Panc1 (cell line): Measurements from ENCODE around the gene ADK.

Source experiments
- CTCF ChIP-seq: fragments of 450-650 bp; IDR thresholded peaks from 2 replicates; pipeline ENCODE4 v1.5.1; 2017; ENCODE audit warnings: mild to moderate bottlenecking
- POLR2AphosphoS5 ChIP-seq: IDR thresholded peaks from 2 replicates; pipeline ENCODE4 v1.6.1; 2012; ENCODE audit warnings: mild to moderate bottlenecking, low read depth, low read length, moderate library complexity
- TCF7L2 ChIP-seq: IDR thresholded peaks from 2 replicates; pipeline ENCODE4 v1.6.1; 2011; ENCODE audit warnings: mild to moderate bottlenecking, low read depth, low read length, inconsistent platforms

GRCh38 chr10:74263996-74264395, 113.0 kb downstream of the ADK start:
- TF ChIP-seq POLR2AphosphoS5 (no peak), TCF7L2 (no peak), CTCF (no peak)
